Gastroesophageal sphincter (tissue), 4 donors: Measurements from ENCODE around the gene FAM151A. TPM values are rescaled to one million over a fixed set of nuclear protein-coding genes. Genes with fewer than 3 reads are reported as not detected.

Experiments used
- ATAC-seq: fragments of 150-250 bp; one replicate; pipeline ENCODE4 v1.9.1; 2016; ENCODE audit warnings: mild to moderate bottlenecking, moderate library complexity
- H3K27ac ChIP-seq, 4 donors: fragments of 200-600 bp; sonication (generic) in 3 of 4; 1 replicate in 3 of 4; 2 replicates in 1 of 4; pipeline ENCODE4 v1.5.1; 2016 to 2019
- H3K27me3 ChIP-seq: fragments of 200-600 bp; sonication (generic); one replicate; pipeline ENCODE4 v1.5.1; 2019
- H3K36me3 ChIP-seq, 2 donors: fragments of 200-600 bp; sonication (generic); one replicate each; pipeline ENCODE4 v1.5.1; 2019; ENCODE audit warnings: control low read depth in 1 of 2
- H3K4me1 ChIP-seq, 3 donors: fragments of 200-600 bp; sonication (generic); 1 replicate in 2 of 3; 2 replicates in 1 of 3; pipeline ENCODE4 v1.5.1; 2016 to 2019; ENCODE audit warnings: control low read depth in 2 of 3
- H3K4me3 ChIP-seq, 2 donors: fragments of 200-600 bp; sonication (generic); one replicate each; pipeline ENCODE4 v1.5.1; 2019; ENCODE audit warnings: mild to moderate bottlenecking in 1 of 2, moderate library complexity in 1 of 2
- H3K9me3 ChIP-seq, 3 donors: fragments of 200-600 bp; sonication (generic); one replicate each; pipeline ENCODE4 v1.5.1; 2017 to 2019; ENCODE audit warnings: control low read depth in 2 of 3
- CTCF ChIP-seq, 4 experiments: fragments of 200-600 bp in 2 of 4; fragments of 450-650 bp in 2 of 4; sonication (generic) in 1 of 4; IDR thresholded peaks; one replicate each; pipeline ENCODE4 v1.5.1; 2017 to 2019; ENCODE audit warnings: antibody characterized with exemption in 4 of 4, mild to moderate bottlenecking in 2 of 4, moderate library complexity in 2 of 4
- EP300 ChIP-seq: sonication (generic); formaldehyde crosslinking; IDR thresholded peaks from one replicate; pipeline ENCODE4 v1.6.1; 2017; ENCODE audit warnings: antibody characterized with exemption, mild to moderate bottlenecking
- POLR2A ChIP-seq, 2 donors: fragments of 450-650 bp; IDR thresholded peaks; one replicate each; pipeline ENCODE4 v1.6.1; 2017; ENCODE audit warnings: antibody characterized with exemption in 2 of 2, mild to moderate bottlenecking in 2 of 2, moderate library complexity in 1 of 2
- POLR2AphosphoS5 ChIP-seq: sonication (generic); formaldehyde crosslinking; IDR thresholded peaks from one replicate; pipeline ENCODE4 v1.6.1; 2017; ENCODE audit warnings: antibody characterized with exemption
- WGBS, 2 donors: methylation state at CpG; one replicate each; pipeline ENCODE4 v1.1.5; 2018; ENCODE audit warnings: low coverage in 1 of 2; 5-methylcytosine and 5-hydroxymethylcytosine counted together
- total RNA-seq, 4 donors: library from RNA; depleted of rRNA; stranded (reverse); fragments of >200 nt; gene quantifications; one replicate each; pipeline ENCODE4 v1.1.0, GENCODE V29; 2016

Gene FAM151A
- not detected for total RNA-seq

- whole genome bisulfite sequencing, 2 donors = 56 to 74% methylated on average over 4 to 12 of the region's 18 CpGs
- peak; percentile 22 for ATAC-seq
Observed at GRCh38 chr1:54623216-54624007, at the start of gene FAM151A. TSS of gene FAM151A (minus strand) at chr1:54623525. CDS start at chr1:54623395, 130 bp downstream.

GRCh38 chr1:54671985-54672608 lies 48.8 kb upstream of the FAM151A start:
- ATAC-seq = no peak
- no peak overlapping the region for H3K27ac ChIP-seq
- no peaks in the 10 kb centered on the region for H3K9me3 ChIP-seq
- H3K4me3 ChIP-seq = no peak overlapping the region
- TF ChIP-seq CTCF (IDR thresholded peaks at IDR 0.05) (peak in 3 of 4 experiments; percentile 42 to 56 (median 43)), POLR2AphosphoS5 (no peak)
- H3K36me3 ChIP-seq = peaks cover 0 to 45% of the 10 kb centered on the region in 2 donors
- H3K27me3 ChIP-seq = no peaks in the 10 kb centered on the region
- WGBS, 2 donors = 53 to 59% methylated on average over 4 to 6 of the region's 6 CpGs
- no peaks in the 10 kb centered on the region for H3K4me1 ChIP-seq

More at GRCh38 chr1:54623216-54624007, at the start of gene FAM151A:
- Histone ChIP-seq H3K27ac (no peak within 1 kb of the TSS), H3K27me3 (no peaks in the 10 kb centered on the region), H3K9me3 (no peaks in the 10 kb centered on the region), H3K36me3 (no peaks in the 10 kb centered on the region), H3K4me3 (no peak within 1 kb of the TSS), H3K4me1 (peaks cover 0 to 6% (median 0%) of the 10 kb centered on the region in 3 donors)
- no peak for TF ChIP-seq EP300
- no peak for TF ChIP-seq POLR2AphosphoS5
- no peak for TF ChIP-seq CTCF (IDR thresholded peaks at IDR 0.05)
- no peak for TF ChIP-seq POLR2A (IDR thresholded peaks at IDR 0.05)

GRCh38 chr1:54668567-54668966 lies 45.2 kb upstream of the FAM151A start:
- H3K36me3 ChIP-seq = peaks cover 0 to 52% of the 10 kb centered on the region in 2 donors
- H3K4me3 ChIP-seq = no peak overlapping the region
- 83% methylated on average over 1 of the region's 2 CpGs; no CpG with 5 or more reads in 1 of the 2 donors for WGBS, 2 donors
- no peaks in the 10 kb centered on the region for H3K9me3 ChIP-seq
- TF ChIP-seq POLR2AphosphoS5 (no peak), EP300 (no peak), POLR2A (IDR thresholded peaks at IDR 0.05) (no peak), CTCF (IDR thresholded peaks at IDR 0.05) (no peak)
- no peak overlapping the region for H3K27ac ChIP-seq
- no peaks in the 10 kb centered on the region for H3K4me1 ChIP-seq
- no peak for ATAC-seq
- H3K27me3 ChIP-seq = no peaks in the 10 kb centered on the region

GRCh38 chr1:54667797-54668196 lies 44.5 kb upstream of the FAM151A start:
- ATAC-seq = no peak
- Histone ChIP-seq H3K9me3 (no peaks in the 10 kb centered on the region), H3K27me3 (no peaks in the 10 kb centered on the region), H3K27ac (no peak overlapping the region), H3K4me3 (no peak overlapping the region), H3K4me1 (no peaks in the 10 kb centered on the region), H3K36me3 (peaks cover 0 to 44% of the 10 kb centered on the region in 2 donors)
- TF ChIP-seq POLR2A (IDR thresholded peaks at IDR 0.05) = no peak
- no peak for TF ChIP-seq POLR2AphosphoS5
- TF ChIP-seq EP300 = no peak
- TF ChIP-seq CTCF (IDR thresholded peaks at IDR 0.05) = no peak
- 63 to 94% methylated on average over 2 of the region's 2 CpGs for WGBS, 2 donors
